Measurements from ENCODE around the gene DNAH10. TPM values are rescaled to one million over a fixed set of nuclear protein-coding genes. Genes with fewer than 3 reads are reported as not detected.
A peak's percentile ranks its signal among the peaks of the same experiment; 100 is the strongest.

DNAH10 gene
- total RNA-seq, 1 donor from 2014 or later: 22.4 TPM

DNA sequence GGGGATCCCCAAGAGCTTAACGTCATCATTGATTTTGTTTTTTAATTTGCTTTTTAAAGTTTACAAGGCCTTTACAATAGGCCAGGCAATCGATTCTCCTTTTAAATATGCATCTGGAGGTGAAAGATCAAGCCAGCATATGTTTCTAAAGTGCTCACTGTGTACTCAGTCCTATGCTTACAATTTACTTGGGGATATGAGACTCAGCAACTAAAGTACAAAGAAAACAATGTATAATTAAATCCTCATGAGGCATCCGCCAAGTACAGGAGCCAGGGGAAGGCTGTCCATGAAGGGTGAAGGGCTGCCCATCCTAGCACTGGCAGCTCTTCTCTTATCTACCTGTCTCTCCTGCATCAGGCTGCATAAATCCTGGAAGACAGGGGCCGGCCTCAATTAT is 198.8 kb downstream of the DNAH10 start:
- DNase-seq (ENCODE audit: low spot score in 2 of 2) (no peak), FAIRE-seq (no peak)

DNA sequence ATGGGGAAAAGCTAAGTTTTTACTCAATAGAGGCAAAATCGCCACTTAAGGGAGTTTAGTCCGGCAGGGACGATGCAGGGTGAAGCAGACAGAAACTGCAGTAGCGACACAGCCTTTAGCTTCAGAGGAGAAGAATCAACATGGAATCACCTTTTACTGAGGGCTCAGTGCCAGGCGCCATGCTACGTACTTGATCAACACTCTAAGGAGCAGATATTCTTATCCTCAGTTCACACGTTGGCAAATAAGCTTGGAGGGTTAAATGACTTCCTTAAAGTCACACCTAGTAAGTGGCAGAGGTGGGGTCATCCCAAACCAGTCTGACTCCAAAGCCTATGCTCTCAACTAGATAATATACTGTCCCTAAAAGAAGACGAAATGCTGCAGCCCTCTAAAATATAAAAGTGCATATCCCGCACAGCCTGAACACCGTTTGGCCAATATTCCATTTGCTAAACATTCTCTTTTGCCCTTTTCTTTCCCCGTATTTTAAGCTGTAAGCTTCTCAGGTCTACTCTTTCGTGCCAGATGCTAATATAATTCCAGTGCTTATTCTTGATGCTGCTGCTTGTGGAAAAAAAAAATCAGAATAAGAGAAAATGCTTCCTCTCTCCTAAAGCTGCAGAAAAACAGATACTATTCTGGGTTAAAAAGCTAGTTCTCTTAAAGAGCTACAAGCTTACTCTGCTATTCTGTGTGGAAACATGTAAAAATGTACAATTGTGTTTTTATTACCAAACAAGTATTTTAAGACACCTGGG is 199.7 kb downstream of the DNAH10 start:
- no peak for FAIRE-seq
- DNase-seq (ENCODE audit: low spot score in 2 of 2): no peak

DNA sequence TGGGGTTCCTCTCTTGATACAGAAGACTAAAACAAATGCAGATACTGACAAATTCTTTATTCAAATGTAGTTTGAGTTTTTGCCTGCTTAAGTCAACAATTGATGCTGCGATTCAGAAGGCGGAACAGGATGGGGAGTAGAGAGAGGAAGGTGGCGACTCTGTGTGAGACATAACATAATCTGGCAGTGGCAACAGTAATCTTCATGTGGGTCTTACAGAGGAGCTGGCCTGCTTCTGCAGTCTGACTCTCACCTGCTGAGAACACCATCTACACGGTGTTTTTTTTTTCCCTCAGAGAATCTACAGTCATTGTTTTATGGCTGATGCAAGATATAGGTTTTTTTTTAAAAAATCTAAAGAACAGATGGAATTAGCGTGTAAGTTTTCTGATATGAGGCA is 200.4 kb downstream of the DNAH10 start:
- no peak for FAIRE-seq

DNA sequence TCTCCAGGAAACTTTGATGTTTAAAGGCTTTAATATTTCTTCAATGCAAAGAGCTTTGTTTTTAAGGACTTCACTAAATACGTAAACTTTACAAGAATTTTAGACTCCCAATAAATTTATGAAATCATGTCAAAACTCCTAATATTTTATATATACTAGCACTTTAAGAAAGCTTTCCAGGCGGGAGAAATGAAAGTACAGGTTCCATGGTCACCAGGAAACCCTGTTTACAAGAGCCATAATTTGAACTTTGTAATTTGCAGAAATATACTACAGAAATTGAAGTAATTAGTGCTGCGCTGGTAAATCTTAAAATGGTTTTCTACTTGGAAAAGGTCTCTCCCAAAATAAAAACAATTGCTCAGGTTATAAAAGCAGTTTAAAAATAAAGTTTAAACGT is 201.7 kb downstream of the DNAH10 start:
- DNase-seq (ENCODE audit: low spot score in 2 of 2) (no peak), FAIRE-seq (no peak)

More for the DNA sequence above, 200.4 kb downstream of the DNAH10 start:
- no peak for DNase-seq (ENCODE audit: low spot score in 2 of 2)

DNA sequence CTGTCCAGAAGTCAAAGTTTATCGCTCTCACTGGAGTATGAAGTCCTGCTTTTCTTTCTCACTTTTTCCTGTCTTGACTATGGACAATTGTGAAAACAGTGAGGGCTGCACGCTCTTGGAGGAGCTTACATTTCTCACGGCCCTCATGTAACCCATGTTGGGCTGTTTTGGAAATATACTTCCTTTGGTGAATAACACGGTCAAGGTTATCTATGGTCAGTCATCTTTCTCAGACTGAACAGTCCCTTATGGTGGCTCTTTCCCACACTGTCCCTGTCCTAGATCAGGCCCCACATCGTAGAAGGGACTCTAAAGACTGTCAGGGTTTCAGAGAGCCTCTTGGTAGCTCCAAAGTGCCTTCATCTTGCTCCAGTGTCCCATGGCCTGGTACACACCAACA is 203.3 kb downstream of the DNAH10 start:
- no peak for DNase-seq (ENCODE audit: low spot score in 2 of 2)
- FAIRE-seq: no peak

DNA sequence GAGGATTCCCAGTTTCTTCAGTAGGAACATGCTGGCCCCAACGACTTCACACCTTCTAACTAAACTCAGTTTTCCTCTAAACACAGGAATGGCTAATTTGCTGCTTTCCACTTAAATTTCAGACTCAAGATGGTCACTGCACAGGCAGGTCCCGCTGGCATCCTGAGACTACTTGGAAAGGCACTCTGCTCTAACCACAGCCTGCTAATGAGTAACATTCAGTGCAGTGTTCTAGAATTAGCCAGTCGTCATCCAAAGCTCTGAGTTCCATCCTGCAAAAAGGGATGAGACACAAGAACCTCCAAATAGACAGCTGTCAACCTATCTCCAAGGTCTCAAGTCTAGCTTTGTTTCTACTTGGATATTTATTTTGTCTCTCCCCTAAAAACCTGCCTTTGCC is 204.5 kb downstream of the DNAH10 start:
- DNase-seq (ENCODE audit: low spot score in 2 of 2) (no peak), FAIRE-seq (no peak)

DNA sequence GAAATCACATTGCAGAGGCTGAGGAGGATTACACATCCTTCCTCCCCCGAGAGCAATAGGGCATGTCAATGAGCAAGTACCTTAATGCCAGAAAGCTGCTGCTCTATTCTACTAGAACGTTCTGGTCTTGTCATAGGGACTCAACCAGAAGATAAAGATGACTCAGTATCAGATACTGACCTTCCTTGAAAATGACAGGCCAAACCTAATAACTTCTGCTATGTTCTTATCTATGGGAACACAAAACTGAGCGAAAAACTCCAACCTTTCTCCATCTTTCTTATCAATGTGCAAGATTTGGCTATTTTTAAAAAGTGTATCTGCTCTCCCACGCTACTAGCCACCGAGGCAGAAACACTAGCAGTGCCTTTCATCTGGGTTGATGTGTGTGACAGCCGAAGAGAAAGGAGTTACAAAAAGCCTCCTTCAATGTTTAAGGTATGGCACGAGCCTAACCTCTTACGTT is 205.1 kb downstream of the DNAH10 start:
- DNase-seq (ENCODE audit: low spot score in 2 of 2) (no peak), FAIRE-seq (no peak)

DNA sequence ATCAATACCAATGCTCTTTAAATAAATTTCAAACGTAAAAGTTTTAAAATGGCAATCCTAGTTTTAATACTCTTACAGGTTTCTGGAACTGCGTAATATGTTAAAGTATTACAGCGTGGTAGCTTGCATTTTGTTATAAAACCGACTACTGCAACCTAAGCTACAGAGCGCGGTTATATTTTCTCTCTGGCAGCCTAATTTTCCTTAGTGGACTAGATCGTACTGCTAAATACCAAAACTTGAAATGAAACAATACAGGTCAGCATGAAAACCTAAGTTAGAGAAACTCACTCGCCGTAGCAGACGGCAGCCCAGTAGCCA is 209.3 kb downstream of the DNAH10 start:
- no peak for FAIRE-seq

DNA sequence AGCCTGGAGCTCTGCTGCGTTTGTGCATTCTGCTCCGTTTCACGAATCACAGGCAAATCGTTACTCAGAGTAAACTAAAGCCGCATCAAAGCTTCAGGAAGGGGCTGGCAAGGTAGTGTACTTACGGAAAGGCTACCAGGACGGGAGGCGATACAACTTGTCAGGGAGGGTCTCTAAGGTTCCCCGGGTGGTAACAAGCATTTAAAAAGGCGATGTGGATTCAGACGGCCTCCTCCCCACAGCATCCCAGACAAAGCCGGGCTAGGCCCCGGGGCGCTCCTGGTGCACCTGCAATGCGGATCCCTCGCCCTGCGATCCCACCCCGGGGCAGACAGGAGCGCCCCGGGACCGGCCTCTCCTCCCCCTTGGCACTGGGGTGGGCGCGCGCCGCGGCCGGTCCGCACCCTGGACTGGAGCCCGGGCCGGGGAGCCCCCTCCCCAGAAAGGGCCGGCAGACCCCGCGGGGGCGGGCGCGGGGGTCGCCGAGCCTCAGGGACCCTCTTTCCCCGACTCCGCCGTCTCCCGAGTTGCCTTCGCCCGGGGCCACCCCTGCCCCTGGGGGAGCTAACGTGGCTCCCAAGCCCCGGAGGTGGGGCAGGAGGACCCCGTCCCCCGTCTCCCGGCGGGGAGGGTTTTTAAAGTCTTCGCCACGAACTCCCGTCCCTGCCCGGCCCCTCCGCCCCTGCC is 209.8 kb downstream of the DNAH10 start:
- peak in 1 of 2 donors; percentile 50 for DNase-seq (ENCODE audit: low spot score in 2 of 2)
- FAIRE-seq: no peak

More for the DNA sequence above, 209.3 kb downstream of the DNAH10 start:
- no peak for DNase-seq (ENCODE audit: low spot score in 2 of 2)

DNA sequence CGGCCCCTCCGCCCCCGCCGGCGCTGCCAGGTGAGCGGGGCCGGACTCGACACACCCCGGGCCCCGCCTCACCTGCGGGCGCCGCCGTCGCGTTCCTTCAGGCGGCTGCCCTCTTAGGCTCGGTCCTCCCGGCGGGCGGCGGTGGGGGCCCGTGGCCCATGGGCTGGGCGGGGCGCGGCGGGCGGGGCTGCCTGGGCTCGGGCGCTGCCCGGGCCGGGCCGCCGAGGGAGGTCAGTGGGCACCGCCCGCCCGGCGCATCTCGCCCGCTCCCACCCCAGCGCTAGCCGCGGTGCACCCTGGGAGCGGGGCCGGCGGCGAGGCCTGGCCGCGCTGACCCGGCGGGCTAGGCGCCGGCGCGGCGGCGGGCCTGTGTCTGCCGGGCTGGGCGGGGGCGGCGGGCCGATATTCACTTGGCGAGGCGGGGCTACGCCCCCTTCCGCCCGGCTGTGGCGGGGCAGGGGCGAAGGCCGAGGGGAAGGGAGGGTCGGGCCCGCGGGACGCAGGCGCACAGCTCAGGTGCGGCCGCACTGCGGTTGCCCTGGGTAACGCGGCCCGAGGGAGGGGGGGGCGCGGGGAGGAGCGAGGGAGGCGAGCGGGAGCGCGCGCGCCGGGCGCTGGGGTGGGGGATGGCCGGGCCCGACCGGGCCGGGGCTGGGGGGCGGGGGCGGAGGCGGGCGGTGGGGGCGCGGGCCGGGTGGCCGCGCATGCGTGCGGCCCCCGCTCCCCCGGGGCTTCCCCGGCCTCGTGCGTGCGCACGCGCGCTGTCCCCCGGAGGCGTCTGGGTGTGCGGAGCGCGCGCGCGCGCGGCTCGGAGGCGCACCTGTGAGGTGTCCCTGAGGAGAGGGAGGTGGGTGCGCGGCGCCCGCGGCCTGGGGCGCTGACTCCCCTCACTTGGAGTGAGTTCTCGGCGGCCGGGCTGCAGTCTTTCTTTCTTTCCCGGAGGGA is 210.6 kb downstream of the DNAH10 start, which contains the start of the genes CCDC92 and ZNF664:
Gene CCDC92 (minus strand): TSS at position 375 of the 945 bp plus-strand sequence. CDS start 28,526 bp downstream, outside the sequence.
Gene ZNF664 (plus strand): TSS at position 759 of the 945 bp plus-strand sequence. CDS start 38,930 bp downstream, outside the sequence.
- peak; percentile 94 to 97 for DNase-seq (ENCODE audit: low spot score in 2 of 2)
- FAIRE-seq: no peak

DNA sequence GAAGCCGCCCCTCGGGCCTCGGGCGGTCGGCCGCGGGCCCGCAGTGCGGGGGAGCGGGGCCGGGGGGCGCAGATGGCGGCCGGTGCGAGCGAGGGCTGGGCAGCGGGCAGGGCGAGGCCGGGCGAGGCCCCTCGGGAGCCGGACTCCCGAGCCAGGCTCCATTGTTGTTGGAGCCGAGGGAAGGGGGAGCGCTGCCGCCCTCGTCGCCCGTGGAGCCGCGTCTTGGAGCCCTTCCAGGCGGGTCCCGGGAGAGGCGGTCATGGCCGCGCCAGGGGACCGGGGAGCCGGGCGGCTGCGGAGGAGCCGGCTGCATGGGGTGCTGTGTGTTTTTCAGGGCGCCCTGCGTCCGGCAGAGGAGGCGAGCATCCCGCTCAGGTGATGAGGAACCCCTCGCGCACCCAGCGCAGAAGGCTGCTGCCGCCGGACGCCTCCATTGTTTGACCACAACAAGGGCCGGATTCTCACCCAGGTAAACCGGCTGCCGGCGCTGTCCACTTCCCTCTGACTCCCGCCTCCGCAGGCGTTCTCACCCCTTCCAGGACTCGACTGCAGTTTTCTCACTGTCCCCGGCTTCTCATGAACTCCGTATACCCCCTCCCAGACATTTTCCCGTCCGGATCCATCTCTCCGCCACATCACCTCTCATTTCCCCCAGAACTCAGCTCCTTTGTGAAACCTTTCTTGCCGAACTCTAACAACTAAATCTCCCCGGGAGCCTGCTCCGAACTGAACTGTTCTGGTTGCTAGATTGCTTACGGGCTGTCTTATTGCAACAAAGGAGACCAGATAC is 211.6 kb downstream of the DNAH10 start:
- peak in 1 of 2 donors; percentile 45 for DNase-seq (ENCODE audit: low spot score in 2 of 2)

DNA sequence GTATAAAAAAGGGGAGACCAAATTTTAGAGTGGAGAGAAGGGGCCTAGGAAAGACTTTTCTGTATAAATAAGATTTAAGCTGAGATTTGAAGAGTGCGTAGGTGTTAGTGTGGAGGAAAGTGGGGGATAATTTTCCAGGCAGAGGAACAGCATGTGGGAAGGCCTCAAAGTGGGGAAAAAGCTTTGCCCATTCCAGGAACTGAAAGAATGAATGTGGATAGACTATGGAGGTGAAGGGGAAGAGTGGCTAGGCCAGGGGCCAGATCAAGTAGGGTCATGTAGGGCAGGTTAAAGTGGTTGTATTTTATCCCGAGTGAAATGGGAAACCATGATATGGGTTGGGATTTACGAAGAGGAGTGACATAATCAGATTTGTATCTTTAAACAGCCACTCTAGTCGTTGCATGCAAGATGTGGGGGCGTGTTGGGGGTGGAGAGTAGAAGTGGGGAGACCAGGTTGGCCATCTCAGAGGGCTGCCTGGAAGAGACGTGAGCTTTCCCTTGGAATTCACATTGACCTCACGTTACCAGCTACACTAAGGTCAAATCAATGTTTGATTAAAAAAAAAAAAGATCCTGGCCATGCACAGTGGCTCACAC is 214.2 kb downstream of the DNAH10 start:
- no peak for DNase-seq (ENCODE audit: low spot score in 2 of 2)

More for the DNA sequence above, 211.6 kb downstream of the DNAH10 start:
- no peak for FAIRE-seq

DNA sequence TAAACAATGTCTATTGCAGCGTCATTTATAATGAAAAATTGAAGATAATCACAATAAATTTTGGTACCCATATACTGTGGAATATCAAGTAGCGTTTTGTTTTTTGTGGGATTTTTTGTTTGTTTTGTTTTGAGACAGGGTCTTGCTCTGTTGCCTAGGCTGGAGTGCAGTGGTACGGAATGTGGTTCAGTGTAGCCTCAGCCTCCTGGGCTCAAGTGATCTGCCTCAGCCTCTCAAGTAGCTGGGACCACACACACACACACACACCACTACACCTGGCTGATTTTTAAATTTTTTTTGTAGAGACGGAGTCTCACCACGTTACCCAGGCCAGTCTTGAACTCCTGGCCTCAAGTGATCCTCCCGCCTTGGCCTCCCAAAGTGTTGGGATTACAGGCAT is 217.5 kb downstream of the DNAH10 start:
- DNase-seq (ENCODE audit: low spot score in 2 of 2) (no peak), FAIRE-seq (no peak)

More for the DNA sequence above, 214.2 kb downstream of the DNAH10 start:
- no peak for FAIRE-seq

DNA sequence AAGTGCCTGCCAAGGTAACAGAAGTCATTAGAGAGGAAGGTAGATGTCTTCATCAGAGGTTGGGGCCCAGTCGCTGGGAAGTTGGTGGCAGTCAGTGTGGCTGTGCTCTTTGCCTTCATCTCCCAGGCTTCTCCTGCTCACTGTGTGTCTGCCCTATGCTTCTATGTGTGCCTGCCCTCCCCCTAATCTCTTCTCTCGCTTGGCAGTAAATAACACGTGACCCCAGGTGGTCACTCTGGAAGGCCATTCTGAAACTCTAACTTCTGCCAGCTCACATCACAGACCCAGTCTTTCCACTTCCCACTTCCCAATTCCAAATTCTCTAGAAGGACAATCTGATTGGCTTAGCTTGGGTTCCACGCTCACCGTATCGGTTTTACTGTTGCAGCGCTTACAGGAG is 220.2 kb downstream of the DNAH10 start:
- FAIRE-seq (no peak), DNase-seq (ENCODE audit: low spot score in 2 of 2) (no peak)

DNA sequence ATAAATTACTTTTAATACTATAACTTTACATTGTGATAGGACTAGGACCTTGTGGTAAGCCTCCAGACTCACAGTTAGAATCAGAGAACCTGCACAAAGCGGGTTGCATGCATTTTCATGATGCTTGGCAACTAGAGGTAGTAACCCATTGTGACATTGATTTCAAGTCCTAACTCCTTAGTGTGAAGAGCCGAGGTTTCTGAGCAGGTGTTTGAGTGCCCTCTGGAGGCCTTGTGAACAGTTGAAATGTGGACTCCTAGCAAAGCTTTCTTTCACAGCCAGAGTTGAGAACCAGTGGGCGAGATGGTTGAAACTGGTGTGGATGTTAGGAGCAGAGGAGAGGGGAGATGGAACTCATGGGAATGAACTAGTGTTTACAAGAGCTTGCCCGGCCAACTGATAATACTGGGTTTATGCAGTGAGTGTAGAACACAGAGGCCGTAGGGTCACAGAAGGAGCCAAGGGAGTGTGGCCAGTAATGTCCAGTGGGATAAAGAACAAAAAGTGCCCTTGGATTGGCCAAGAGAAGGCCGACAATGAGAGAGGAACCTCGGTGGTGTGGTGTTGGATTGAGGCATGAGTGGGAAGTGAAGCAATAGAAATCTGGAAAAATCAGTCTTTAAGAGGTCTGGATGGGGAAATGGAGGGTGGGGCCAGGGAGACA is 221.9 kb downstream of the DNAH10 start:
- FAIRE-seq (no peak), DNase-seq (ENCODE audit: low spot score in 2 of 2) (no peak)

DNA sequence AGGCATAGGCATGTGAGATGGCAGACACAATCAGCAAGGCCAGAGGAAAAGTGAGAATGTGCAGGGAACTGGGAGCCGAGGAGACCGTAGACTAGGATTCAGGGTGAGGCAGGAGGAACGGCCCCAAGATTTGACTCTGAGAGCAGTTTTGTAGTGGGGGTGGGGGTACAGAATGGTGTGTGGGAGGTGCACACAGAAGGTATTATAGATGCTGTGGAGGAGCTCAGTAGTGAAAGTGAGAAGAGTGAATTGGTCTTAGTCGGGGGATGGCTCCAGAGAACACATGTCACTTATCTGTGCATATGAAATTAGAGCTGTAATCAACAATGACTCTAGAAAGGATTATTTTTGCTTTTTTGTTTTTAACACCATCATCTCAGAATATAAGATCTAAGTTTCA is 222.8 kb downstream of the DNAH10 start:
- FAIRE-seq (no peak), DNase-seq (ENCODE audit: low spot score in 2 of 2) (no peak)
